ENCODE data around the gene LPP.

GRCh38 chr3:188901671-188902287 is 747.8 kb downstream of the LPP start:
- TF ChIP-seq, protein P1, sequence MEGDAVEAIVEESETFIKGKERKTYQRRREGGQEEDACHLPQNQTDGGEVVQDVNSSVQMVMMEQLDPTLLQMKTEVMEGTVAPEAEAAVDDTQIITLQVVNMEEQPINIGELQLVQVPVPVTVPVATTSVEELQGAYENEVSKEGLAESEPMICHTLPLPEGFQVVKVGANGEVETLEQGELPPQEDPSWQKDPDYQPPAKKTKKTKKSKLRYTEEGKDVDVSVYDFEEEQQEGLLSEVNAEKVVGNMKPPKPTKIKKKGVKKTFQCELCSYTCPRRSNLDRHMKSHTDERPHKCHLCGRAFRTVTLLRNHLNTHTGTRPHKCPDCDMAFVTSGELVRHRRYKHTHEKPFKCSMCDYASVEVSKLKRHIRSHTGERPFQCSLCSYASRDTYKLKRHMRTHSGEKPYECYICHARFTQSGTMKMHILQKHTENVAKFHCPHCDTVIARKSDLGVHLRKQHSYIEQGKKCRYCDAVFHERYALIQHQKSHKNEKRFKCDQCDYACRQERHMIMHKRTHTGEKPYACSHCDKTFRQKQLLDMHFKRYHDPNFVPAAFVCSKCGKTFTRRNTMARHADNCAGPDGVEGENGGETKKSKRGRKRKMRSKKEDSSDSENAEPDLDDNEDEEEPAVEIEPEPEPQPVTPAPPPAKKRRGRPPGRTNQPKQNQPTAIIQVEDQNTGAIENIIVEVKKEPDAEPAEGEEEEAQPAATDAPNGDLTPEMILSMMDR (conservative IDR thresholded peaks at IDR 0.05), result no peak
- no peak for TF ChIP-seq EZH2 (IDR thresholded peaks at IDR 0.05; ENCODE audit: low read depth)

All from PC-9 (cell line).